RWPE1 (cell line): ENCODE data around the gene LARGE1.

Source experiments
- CTCF ChIA-PET: fragments of 350-600 bp; sonication (Branson Sonifier 250); formaldehyde crosslinking; extraction: SDS; loops from one replicate; lab custom pipeline; 2021; lab: Yijun Ruan, JAX
- POLR2A ChIA-PET: fragments of 400-600 bp; formaldehyde crosslinking; extraction: SDS; loops from one replicate; lab custom pipeline; 2020; ENCODE audit warnings: antibody characterized with exemption; ENCODE audit not compliant: low non-redundant PET; lab: Yijun Ruan, JAX
- DNase-seq: peaks from one replicate; pipeline ENCODE4 v3.0.0; 2012; ENCODE audit warnings: low spot score
- H3K27ac ChIP-seq: fragments of 450-650 bp; 2 replicates; pipeline ENCODE4 v1.5.1; 2017
- CTCF ChIP-seq: fragments of 450-650 bp; conservative IDR thresholded peaks from 2 replicates; pipeline ENCODE4 v1.5.1; 2017; ENCODE audit warnings: low read depth, mild to moderate bottlenecking

LARGE1 gene

GRCh38 chr22:33680632-33681031 is 239.6 kb downstream of the LARGE1 start:
- H3K27ac ChIP-seq: no peak overlapping the region
- ChIA-PET CTCF (interaction anchor here (0.6 kb wide), 1 partner anchor 1810 kb away, joined by 7 read pairs; no protein-coding TSS in a partner anchor), POLR2A (no interaction called here)
- DNase-seq: no peak
- no peak for TF ChIP-seq CTCF

DNA sequence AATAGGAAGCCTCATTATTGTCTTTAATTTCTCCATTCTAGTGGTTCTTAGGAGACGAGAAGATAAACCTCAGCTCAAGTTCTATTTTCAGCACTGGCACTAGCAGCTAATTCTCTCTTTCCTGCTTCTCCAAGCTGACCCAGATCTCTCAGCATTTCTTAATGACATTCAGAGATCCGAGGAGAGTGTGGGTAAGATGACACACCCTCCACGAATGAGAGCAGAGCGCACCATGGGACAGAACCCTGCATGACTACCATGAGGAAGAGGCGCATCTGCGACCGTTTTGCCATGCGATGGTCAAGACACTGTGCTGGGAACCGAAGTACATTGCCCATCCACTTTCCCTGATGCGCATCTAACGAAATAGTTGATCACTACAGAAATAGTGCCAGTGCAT is 241.8 kb downstream of the LARGE1 start:
- H3K27ac ChIP-seq: no peak overlapping the region
- TF ChIP-seq CTCF: no peak
- ChIA-PET CTCF (no interaction called here), POLR2A (no interaction called here)
- no peak for DNase-seq

GRCh38 chr22:33677536-33677935 is 242.7 kb downstream of the LARGE1 start:
- TF ChIP-seq CTCF: no peak
- H3K27ac ChIP-seq: no peak overlapping the region
- no peak for DNase-seq
- ChIA-PET POLR2A (no interaction called here), CTCF (no interaction called here)

GRCh38 chr22:33674357-33674756 is 245.9 kb downstream of the LARGE1 start:
- H3K27ac ChIP-seq: no peak overlapping the region
- TF ChIP-seq CTCF: no peak
- DNase-seq: no peak
- POLR2A ChIA-PET: no interaction called here
- CTCF ChIA-PET: no interaction called here

- no peak for TF ChIP-seq CTCF
- CTCF ChIA-PET: no interaction called here
- POLR2A ChIA-PET: no interaction called here
- H3K27ac ChIP-seq: no peak overlapping the region
- no peak for DNase-seq
These were observed 250.5 kb downstream of the LARGE1 start for GRCh38 chr22:33669746-33670145.

DNA sequence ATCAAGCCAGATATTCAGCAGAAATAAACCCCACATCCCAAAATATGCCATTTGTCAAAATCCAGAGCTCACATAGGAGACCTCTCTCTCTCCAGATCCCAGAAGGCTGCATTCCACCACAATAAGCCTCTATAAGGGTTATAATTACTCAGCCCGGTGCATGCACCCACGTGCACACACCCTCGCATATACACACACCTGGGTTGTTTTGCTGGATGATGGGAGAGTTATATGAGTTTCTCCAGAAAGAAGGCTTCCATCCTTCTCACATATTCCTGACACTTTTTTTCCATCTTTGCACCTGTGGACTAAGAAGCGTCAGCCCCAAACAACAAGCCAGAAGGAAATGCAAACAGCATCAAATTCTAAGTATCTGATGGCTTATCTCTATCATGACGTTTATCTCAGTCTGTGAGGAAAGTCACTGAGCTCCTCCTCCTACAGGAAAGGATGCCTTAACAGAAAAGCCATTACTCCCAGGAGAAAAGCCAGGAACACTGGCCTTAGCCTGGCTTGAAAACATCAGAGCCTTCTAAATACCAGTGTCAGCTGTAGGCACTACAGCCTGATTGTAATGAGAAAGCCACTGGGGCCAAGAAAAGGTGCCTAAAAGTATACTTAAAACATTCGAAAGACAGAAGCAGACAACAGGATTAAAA is 253.2 kb downstream of the LARGE1 start:
- TF ChIP-seq CTCF: no peak
- POLR2A ChIA-PET: no interaction called here
- CTCF ChIA-PET: no interaction called here
- H3K27ac ChIP-seq: no peak overlapping the region
- DNase-seq: no peak
